HG02571 (cell line): ENCODE measurements around the gene IER2.
"Not testable (repeated sequence)": the region's sequence is repeated elsewhere in the genome, so short reads cannot be mapped to it uniquely, and the experiment has no call there.

Experiments used
- ATAC-seq: cut with Tn5 transposase; IDR thresholded peaks from one replicate; pipeline ENCODE4 v1.9.1; 2021; ENCODE audit warnings: mild to moderate bottlenecking, moderate library complexity; ENCODE audit not compliant: unreplicated experiment

The IER2 gene

GRCh38 chr19:13190781-13191540, 40.8 kb downstream of the IER2 start:
- ATAC-seq = no peak

- no peak for ATAC-seq
Observed at GRCh38 chr19:13195678-13196077, 45.5 kb downstream of the IER2 start.

- ATAC-seq = no peak
Observed at GRCh38 chr19:13198634-13199033, 48.4 kb downstream of the IER2 start.

DNA sequence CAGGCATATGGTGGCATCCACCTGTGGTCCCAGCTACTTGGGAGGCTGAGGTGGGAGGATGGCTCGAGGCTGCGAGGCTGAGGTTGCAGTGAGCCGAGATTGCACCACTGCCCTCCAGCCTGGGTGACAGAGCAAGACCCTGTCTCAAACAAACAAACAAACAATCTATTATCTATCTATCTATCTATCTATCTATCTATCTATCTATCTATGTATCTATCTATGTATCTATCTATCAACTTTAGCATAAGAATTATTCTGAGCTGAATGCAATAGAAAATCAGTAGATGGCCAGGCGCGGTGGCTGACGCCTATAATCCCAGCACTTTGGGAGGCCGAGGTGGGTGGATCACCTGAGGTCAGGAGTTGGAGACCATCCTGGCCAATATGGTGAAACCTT, 51.9 kb downstream of the IER2 start:
- not testable (repeated sequence) for ATAC-seq
